Upper lobe of left lung (tissue), 4 donors: ENCODE measurements around the gene MISP.

Source experiments
- EP300 ChIP-seq, 4 donors: sonication (generic); formaldehyde crosslinking; IDR thresholded peaks; one replicate each; pipeline ENCODE4 v1.5.1; 2017; ENCODE audit warnings: antibody characterized with exemption in 4 of 4, control low read depth in 2 of 4
- TF ChIP-seq, protein P1 (sequence below), 6 experiments: fragments of 450-650 bp in 4 of 6; fragments of 200-600 bp in 2 of 6; sonication (generic) in 2 of 6; IDR thresholded peaks; one replicate each; pipeline ENCODE4 v1.5.1; 2016 to 2019; ENCODE audit warnings: antibody characterized with exemption in 6 of 6

DNA sequence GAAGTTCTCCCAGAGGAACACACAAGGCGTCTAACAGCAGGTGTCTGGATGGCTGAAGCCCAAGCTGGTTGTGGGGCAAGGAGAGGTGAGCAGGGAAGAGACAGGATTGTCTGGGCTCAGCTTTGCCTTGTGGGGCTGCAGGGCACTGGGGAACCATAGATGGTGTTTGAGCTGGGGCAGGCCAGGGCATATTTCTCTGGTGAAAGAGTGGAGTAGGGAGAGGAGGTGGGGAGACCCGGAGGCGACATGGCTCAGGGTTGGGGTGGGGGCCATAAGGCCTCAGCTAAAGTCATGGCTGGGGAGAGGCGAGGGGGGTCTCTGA, 47.6 kb upstream of the MISP start:
- TF ChIP-seq, protein P1, sequence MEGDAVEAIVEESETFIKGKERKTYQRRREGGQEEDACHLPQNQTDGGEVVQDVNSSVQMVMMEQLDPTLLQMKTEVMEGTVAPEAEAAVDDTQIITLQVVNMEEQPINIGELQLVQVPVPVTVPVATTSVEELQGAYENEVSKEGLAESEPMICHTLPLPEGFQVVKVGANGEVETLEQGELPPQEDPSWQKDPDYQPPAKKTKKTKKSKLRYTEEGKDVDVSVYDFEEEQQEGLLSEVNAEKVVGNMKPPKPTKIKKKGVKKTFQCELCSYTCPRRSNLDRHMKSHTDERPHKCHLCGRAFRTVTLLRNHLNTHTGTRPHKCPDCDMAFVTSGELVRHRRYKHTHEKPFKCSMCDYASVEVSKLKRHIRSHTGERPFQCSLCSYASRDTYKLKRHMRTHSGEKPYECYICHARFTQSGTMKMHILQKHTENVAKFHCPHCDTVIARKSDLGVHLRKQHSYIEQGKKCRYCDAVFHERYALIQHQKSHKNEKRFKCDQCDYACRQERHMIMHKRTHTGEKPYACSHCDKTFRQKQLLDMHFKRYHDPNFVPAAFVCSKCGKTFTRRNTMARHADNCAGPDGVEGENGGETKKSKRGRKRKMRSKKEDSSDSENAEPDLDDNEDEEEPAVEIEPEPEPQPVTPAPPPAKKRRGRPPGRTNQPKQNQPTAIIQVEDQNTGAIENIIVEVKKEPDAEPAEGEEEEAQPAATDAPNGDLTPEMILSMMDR (IDR thresholded peaks at IDR 0.05), result no peak
- TF ChIP-seq EP300 (IDR thresholded peaks at IDR 0.05), result no peak
